Germinal center (tissue), 1 donor: ENCODE measurements around the gene PRKAR1A.

Experiments
- DNase-seq: peaks from one replicate; pipeline ENCODE4 v3.0.0; 2012; ENCODE audit warnings: mixed read lengths, low spot score

Gene PRKAR1A

GRCh38 chr17:68600067-68600930, 88.1 kb downstream of the PRKAR1A start:
- peak; percentile 14 for DNase-seq
